Left ventricle myocardium superior (tissue), 1 donor: ENCODE results near the gene KIF26A. TPM values are rescaled to one million over a fixed set of nuclear protein-coding genes. Genes with fewer than 3 reads are reported as not detected.
"Not testable (repeated sequence)": the region's sequence is repeated elsewhere in the genome, so short reads cannot be mapped to it uniquely, and the experiment has no call there.

Experiments used
- ATAC-seq: fragments of 200-7000 bp; cut with Tn5 transposase; one replicate; pipeline ENCODE4 v1.9.1; 2020; ENCODE audit warnings: mild to moderate bottlenecking, moderate library complexity
- DNase-seq: peaks from one replicate; pipeline ENCODE4 v3.0.0-alpha.2; 2020
- intact Hi-C: fragments of 100-400 bp; cut with micrococcal nuclease; formaldehyde crosslinking; loops from one replicate; pipeline ENCODE4 v1.11.0; 2022
- total RNA-seq: library from RNA; stranded (reverse); fragmentation: NEBNext Ultra II Directional; extraction: Animal tissue kit (Norgen Biotek cat#: 25700); gene quantifications from one replicate; pipeline ENCODE4 v1.2.1, GENCODE V29; 2021
- donor health status: DM: no; HTN: yes; CAD: no; lungs with severe emphysema.

KIF26A gene
- total RNA-seq, 1 donor from 2014 or later, result 6.0 TPM

DNA sequence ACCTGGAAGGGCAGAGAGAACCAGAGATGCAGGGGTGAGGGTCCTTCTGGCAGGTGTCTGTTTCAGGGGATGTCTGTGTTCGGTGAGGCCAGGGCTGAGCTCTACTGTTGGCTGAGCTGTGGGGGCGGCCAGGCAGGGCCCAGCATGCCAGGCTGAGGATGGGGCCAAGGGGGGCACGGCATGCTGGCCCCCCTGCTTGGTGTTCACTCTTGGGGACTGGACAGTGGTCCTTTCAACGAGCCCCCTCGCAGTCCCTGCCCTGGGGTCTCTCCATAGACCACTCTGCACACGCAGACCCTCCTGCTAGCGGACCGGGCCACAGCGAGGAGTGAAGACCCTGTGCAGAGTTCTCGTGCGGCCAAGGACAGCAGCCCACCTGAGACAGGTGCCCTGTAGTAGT, 56.3 kb downstream of the KIF26A start:
- ATAC-seq (no peak), DNase-seq (no peak)
- intact Hi-C loops, result no loop called here

DNA sequence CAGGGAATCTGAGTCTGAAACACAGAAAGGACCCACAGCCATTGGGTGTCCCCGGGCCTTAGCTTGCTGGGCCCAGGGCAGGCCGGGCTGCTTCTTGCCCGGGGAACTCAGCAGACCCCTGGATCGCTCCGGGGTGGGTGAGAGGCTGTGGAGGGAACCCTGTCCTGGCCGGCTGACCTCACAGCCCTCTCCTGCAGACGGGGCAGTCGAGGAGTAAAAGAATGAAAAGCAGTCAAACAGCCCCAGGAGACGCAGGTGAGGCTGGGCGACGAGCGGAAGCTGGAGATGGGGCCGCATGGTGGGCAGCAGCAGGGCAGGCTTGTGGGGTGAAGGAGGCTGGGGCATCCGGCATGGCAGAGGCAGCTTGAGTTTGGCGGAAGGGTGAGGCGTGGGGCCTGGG, 57.0 kb downstream of the KIF26A start:
- intact Hi-C loops, result no loop called here
- DNase-seq (no peak), ATAC-seq (no peak)

DNA sequence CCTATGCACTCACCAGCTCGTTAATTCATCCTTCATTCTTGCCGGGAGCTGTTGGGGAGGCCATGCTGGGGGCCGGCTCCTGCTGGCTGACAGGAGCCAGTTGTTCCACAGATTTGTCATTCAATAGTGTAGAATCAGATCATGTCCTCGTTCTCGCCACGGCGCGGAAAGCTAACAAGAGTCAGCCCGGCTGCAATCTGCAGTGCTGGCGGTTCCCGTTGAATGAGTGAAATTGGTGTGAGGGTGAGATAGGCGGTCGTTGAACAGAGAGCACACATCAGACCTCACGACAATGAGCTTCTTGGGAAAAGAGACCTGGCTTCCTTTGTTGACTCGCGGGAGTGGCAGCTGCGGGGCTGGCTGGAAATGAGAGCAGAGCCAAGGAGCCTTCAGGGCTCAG, 57.5 kb downstream of the KIF26A start:
- DNase-seq (no peak), ATAC-seq (no peak)
- intact Hi-C loops, result no loop called here

DNA sequence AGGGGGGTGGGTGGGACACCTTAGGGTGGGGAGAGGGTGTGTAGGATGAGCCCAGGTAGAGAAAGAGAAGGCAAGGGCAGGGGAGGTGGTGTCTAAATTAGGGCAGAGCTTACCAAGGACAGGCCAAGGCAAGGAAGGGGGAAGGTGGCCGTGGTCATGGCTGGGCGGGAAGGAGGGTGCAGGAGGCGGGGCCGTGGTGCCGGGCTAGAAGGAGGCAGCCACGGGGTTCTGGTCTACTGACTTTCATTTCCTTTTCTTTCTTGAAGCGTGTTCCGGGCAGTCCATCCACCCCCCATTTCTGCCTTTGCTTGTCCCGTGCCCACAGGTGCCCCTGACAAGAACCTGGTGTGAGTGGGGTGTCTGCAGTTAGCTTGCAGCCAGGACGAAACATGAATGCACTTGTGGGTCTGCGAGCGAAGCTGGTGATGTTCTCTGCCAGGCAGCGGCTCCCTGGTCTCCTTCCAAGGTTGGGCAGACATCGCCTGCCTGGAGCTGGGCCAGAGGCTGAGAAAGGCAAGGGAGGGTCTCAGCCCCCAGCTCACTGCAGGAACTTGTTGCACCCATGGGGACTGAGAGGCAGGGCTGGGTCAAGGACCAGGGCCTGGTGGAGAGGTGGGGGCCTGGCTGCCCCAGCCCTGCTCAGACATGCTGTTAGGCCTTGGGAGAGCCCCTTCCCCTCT, 58.2 kb downstream of the KIF26A start:
- ATAC-seq (no peak), DNase-seq (no peak)
- intact Hi-C loops, result no loop called here

DNA sequence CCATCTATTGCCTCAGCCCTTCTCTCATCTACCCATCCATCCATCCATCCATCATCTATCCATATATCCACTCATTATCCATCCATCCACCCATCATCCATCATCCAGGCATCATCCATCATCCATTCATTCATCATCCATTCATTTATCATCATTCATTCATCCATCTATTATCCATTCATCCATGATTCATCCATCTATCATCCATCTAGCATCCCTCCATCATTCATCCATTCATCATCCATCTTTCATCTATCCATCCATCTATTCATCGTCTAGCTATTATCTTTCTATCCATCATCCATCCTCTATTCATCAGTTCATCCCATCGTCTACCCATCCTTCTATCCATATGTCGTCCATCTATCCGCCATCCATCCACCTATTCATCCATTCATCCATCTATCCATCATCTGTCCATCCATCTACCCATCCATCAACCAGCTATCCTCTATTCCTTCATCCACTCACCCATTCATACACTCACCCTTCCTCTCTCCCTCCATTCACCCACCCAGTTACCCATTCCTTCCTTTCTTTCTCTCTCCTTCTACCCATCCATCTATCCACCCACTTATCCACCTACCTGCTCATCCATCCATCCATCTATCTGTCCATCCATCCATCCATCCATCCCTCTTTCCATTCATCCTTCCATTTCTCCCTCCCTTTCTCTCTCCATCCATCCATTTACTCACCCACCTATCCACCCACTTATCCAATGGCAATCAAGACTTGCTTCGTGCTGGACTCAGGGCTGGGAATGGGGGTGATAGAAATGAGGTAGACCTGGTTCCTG, 59.3 kb downstream of the KIF26A start:
- ATAC-seq (no peak), DNase-seq (no peak)
- intact Hi-C loops, result no loop called here

DNA sequence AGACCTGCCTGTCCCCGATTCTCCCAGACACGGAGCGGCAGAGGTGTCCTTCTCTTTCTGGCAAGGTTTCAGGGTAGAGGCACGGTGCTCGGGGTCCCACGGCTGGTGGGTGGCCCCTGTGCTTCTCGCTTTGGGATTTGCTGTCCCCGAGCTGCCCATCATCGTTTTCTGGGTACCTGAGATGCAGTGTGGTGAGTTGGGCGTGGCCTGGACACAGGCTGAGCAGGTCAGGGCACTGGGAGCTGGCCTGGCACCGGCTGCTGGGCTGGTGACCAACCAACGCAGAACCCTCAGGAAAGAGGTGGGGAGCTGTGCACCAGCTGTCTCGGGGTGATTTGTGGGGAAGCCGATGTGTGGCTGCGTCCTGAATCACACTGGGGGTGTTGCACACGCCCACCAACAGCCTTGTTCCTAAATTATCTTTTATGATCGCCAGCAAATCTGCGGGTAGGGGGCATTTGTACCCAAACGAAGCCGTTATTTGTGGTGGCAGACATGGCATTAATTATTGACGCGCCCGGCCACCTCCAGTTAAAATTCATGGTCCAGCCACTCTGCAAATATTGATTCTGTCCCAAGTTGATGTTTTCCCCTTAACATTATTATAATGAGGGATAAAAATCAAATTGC, 61.0 kb downstream of the KIF26A start:
- no peak for DNase-seq
- intact Hi-C loops, result no loop called here
- no peak for ATAC-seq

DNA sequence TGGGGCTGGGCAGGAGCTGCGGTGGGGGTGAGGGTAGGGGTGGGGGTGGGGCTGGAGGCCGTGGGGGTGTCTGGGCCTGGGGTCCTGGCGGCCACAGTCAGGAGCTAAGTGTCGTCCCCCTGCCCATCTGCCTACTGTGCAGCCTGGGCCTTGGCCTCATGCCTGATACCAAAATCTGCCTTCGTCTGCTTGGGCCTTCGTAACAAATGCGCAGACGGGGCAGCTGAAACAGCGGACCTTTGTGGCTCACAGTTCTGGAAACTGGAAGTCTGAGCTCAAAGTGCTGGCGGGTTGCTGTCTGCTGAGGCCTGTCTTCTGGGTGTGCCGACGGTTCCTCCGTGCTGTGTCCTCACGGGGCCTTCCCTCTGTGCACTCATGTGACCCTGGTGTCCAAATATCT, 61.7 kb downstream of the KIF26A start:
- DNase-seq (no peak), ATAC-seq (no peak)
- intact Hi-C loops, result no loop called here

DNA sequence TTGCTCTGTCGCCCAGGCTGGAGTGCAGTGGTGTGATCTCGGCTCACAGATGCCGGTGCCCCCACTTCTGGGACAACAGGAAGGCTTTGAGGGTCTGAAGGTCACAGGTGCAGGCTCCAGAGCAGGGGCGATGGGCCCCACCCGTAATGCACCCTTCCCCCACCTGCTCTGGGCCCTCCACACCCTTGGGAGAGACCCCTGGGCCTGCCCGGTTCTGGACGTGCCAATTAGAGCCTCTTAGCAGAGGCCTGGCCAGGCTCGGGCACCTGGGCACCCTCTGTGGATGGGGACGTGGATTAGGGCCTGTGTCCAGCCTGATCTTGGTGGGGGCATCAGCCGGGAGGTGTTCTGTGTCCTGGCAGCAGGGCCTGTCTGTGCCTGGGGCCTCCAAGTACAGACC, 62.2 kb downstream of the KIF26A start:
- DNase-seq, result no peak
- no peak for ATAC-seq
- intact Hi-C loops, result no loop called here

DNA sequence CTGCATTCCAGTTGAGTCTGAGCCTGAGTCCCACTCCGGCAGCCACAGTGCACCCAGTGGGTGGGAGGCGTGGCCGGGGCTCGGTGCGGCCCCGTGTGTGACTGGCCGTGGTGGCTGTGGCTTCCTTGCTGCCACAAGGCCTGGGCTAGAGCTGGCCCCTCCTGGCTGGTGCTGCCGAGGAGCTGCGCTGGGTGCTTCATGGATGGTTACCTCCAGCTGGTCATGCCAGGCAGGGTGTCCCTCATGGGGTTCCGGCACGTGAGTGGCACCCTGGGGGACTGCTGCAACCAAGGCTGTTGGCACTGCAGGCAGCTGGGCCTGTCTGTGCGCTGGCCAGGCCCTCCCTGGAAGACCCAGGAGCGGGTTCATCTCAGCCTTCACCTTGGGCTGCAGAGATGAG, 62.7 kb downstream of the KIF26A start:
- no peak for DNase-seq
- ATAC-seq, result no peak
- intact Hi-C loops, result no loop called here

DNA sequence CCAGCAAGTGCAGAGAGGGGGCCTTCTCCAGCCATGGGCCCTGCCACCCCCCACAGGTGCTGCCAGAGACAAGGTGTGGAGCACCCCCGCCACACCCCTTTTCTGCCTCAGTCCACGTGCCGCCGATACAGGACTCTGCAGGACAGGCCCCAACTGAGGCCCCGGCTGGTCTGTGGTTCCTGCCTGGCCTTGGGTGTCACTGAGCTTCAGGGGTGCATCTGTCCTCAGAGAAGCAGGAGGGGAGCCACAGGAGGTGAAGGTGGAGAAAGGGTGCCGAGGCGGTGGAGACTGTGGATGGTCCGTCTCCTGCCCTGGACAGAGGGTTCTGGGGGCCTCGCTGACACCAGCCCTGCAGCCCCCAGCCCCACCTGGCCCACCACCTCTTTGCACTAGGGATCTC, 63.1 kb downstream of the KIF26A start:
- ATAC-seq (no peak), DNase-seq (no peak)
- intact Hi-C loops, result no loop called here

DNA sequence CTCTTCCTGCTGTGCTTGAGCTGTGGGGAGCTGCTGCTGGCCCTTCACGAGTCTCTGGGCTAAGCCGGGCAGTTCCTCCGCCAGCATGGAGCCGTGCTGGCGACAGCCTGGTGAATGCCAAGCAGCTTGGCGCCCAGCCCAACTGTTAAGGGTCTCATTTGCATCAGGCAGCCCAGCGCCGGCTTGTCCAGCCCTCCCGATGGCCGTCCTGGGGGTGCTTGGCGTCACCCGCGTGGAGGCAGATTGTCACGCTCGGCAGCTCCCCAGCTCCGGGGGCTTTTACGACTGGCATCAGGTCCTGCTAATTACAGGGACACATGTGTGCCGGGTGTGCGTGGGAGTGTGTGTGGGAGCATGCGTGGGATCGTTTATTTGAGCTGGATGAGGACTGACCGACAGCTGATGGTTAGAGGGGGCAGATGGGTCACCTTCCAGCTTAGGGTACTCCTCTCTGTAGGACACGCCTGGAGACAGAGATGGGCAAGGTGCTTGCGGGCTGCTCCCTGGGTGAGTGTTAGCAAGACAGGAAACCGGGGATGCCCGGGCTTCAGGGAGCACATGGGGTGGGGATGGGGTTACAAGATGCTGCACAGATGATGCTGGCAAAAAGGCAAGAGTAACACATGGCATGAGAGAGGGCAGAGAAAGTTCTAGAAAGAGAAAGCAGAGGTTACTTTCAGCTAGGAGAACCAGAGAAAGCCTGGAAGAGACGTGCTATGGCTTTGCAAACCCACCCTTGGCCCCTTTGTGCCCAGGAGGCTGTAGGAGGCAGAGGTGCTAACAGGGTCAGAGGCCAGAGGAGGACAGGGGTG, 64.1 kb downstream of the KIF26A start:
- intact Hi-C loops, result no loop called here
- peak; percentile 22 for ATAC-seq

DNA sequence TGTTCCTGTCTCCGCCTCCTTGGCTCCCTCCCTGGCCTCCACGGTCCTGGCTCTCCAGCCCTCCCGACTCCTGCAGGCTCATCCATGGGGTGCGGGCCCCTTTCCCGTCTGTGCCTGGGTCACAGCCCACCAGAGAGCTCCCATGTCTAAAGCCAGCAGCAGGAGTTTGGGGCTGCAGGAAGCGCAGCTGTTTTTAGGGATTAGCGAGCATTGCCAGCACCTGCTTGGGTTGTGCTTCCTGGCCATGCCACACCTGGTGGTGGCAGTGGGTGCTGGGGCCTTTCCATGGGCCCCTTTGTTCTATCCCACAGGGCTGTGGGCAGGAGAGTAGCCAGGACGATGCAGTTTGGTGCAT, 64.7 kb downstream of the KIF26A start:
- intact Hi-C loops, result no loop called here
- ATAC-seq, result no peak
- no peak for DNase-seq

More for the DNA sequence above, 64.1 kb downstream of the KIF26A start:
- DNase-seq, result no peak

DNA sequence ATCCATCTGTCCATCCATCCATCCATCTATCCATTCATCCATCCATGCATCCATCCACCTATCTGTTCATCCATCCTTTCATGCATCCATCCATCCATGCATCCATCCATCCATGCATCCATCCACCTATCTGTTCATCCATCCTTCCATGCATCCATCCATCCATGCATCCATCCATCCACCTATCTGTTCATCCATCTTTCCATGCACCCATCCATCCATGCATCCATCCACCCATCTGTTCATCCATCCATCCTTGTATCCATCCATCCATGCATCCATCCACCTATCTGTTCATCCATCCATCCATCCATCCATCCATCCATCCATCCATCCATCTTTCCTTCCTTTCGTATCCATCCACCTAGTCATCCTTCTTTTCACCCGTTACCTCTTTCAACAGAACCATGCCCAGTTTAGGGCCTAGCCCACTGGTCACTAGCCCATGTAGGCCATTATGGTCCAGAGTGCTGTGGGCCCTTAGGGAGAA, 66.3 kb downstream of the KIF26A start:
- DNase-seq, result no peak
- no peak for ATAC-seq
- intact Hi-C loops, result no loop called here

DNA sequence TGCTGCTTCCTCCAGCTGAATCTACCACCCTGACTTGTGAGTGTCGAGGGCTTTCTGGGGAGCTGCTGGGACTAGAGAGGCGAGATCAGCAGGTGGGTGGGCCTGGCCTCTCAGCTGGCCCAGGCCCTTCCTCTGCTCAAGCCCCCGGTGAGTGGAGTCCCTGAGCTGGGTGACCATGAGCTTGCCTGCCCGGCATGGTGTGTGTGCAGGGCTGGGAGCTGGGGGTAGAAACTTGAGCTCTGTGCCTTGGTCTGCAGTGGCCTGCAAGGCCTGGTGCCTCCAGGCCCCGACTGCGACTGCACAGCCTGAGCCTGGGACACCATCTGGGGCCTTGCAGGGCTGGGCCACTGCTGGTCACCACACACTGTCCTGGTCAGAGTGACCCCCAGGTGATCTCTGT, 67.4 kb downstream of the KIF26A start:
- ATAC-seq, result no peak
- no peak for DNase-seq
- intact Hi-C loops, result no loop called here

DNA sequence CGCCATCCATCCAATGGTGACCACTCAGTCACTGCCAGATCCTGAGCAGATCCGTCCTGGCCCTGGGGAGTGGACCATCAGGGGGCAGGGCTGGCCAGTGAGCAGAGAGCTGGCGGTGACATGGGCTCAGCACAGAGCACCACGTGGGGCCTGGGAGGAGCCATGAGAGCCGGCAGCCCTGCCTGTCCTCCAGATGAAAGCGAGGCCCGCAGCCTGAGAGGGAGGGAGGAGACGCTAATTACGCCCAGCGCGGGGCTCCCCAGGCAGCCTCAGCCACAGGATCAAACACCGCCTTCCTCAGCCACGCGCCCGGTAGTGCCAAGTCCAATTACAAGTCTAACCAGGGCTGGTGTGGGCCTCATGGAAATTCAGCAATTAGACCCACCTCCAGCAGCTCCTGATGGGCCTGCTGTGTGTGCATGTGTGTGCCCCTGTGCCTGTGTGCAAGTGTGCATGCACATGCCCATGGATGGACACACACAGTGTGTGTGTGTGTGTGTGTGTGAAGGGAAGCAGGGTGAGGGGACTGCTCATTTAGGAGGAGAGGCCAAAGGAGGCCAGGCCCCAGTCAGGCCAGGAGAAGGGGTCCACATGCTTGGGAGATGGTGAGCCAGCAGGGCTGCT, 68.0 kb downstream of the KIF26A start:
- DNase-seq (no peak), ATAC-seq (peak; percentile 41)
- intact Hi-C loops, result no loop called here

DNA sequence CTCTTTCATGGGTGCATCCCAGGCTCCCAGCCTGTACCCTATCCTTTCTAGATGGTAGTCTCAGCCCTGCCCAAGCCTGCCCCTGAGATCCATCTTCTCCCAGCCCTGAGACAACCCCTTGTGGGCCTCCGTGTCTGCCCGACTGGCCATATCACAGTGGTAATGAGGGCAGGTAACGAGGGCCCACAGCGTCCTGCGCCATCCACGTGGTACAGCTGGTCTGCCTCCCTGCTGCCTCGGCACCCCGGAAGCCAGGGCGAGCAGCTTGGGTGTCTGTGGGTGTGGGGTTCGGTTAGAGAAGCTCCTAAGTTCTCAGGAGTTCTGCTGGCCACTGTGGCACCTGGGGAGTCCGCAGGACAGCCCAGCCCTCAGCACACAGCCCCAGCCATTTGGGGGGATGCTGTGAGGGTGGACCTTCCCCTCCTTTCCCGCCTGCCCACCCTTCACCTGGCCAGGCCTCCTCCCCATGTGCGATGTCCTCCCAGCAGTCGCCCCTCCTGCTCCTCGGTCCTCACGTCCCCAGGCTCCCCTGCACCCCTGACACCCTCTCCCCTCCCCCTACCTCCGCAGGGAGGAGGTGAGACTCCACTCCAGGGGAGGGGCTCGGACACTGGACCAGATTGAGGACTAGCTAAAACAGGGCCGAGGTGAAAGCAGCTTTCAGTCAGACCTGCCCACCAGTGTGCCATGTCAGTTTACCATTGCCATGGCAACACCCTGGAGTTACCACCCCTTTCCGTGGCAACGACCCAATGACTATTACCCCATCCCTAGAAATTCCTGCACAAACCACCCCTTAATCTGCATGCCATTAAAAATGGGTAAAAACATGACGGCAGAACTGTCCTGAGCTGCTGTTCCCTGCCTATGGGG, 69.0 kb downstream of the KIF26A start:
- no peak for DNase-seq
- no peak for ATAC-seq
- intact Hi-C loops, result no loop called here

DNA sequence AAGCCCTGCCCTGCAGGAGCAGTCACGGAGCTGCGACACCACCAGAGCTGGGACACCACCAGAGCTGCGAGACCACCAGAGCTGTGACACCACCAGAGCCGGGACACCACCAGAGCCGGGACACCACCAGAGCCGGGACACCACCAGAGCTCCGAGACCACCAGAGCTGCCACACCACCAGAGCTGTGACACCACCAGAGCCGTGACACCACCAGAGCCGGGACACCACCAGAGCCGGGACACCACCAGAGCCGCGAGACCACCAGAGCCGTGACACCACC, 69.6 kb downstream of the KIF26A start:
- DNase-seq, ATAC-seq, intact Hi-C loops: not testable (repeated sequence)

DNA sequence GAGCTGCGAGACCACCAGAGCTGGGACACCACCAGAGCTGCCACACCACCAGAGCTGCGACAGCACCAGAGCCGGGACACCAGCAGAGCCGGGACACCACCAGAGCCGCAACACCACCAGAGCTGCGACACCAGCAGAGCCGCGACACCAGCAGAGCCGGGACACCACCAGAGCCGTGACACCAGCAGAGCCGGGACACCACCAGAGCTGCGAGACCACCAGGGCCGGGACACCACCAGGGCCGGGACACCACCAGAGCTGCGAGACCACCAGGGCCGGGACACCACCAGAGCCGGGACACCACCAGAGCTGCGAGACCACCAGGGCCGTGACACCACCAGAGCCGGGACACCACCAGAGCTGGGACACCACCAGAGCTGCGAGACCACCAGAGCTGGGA, 69.9 kb downstream of the KIF26A start:
- DNase-seq, ATAC-seq, intact Hi-C loops: not testable (repeated sequence)
